Measurements from ENCODE around the gene IRF2. TPM values are rescaled to one million over a fixed set of nuclear protein-coding genes. Genes with fewer than 3 reads are reported as not detected.

The IRF2 gene
- polyA plus RNA-seq, 1 donor (not counting 4 experiments of a cell fraction or from before 2014, with no cell fraction given): 23.8 TPM

DNA sequence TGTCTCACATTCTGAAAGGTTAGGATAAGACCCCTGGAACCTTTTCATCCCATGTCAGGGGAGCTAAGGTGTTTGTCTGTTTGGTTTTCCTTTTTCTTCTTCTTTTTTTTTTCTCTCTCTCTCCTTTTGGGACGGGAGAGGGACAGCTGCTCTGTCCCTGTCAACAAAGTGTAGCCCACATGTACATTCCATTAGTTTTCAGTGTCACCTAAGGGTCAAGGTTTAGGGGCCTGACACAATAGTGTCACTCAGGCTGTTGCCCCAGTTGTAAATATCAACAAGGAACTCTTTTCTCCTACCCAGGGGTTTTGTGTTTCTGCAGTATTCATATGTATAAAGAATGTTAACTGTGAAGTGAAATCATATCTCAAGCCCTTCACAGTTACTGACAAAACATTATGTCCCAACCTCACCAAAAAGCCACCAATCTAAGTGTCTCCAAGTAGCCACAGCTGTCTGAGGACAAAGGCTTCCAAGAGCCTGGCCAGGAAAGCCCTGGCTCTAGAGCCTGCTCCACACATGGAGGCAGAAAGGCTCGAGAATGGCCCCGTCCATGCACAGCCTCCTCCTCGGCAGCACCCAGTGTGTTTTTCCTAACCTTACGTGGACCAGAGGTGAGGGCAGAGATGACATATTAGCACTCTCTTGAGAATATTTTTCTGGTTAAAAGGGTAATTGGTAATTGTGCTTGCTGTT, 9.4 kb downstream of the IRF2 start:
- peaks cover 4% of the 10 kb centered on the region for H3K9me1 ChIP-seq (ENCODE audit: control insufficient read depth, extremely low read depth, insufficient read depth, low read length)
- no peak overlapping the region for H3K9ac ChIP-seq (ENCODE audit: control insufficient read depth, extremely low read depth, insufficient read depth, low read length)
- no peaks in the 10 kb centered on the region for H3K27me3 ChIP-seq (ENCODE audit: control insufficient read depth, extremely low read depth, insufficient read depth, low read length)
- peaks cover 40% of the 10 kb centered on the region for H3K79me2 ChIP-seq (ENCODE audit: control insufficient read depth, insufficient read depth, low read length)
- H3K4me2 ChIP-seq (ENCODE audit: control insufficient read depth, extremely low read depth, insufficient read depth, low read depth, low read length): no peak overlapping the region
- H4K20me1 ChIP-seq (ENCODE audit: control insufficient read depth, extremely low read depth, insufficient read depth, low read length): no peaks in the 10 kb centered on the region
- H3K36me3 ChIP-seq (ENCODE audit: control insufficient read depth in 2 of 2, extremely low read depth in 1 of 2, insufficient read depth in 2 of 2, low read length in 2 of 2): no peaks in the 10 kb centered on the region
- dilution Hi-C loops (cut with MboI; ENCODE audit: extremely low pct_ligation_motif_present, low sequenced_read_pairs): no loop called here
- no peaks in the 10 kb centered on the region for H3K9me3 ChIP-seq (ENCODE audit: control insufficient read depth, low read depth, low read length)
- H3K27ac ChIP-seq (ENCODE audit: control insufficient read depth, insufficient read depth, low read length): no peak overlapping the region
- H2AFZ ChIP-seq (ENCODE audit: control insufficient read depth, low read length): no peak overlapping the region
- no peak for DNase-seq (ENCODE audit: low read depth, low spot score)
- no peak overlapping the region for H3K4me3 ChIP-seq (ENCODE audit: control insufficient read depth in 2 of 3, extremely low read depth in 1 of 3, insufficient read depth in 2 of 3, low read depth in 1 of 3, low read length in 3 of 3)
- TF ChIP-seq, protein P1, sequence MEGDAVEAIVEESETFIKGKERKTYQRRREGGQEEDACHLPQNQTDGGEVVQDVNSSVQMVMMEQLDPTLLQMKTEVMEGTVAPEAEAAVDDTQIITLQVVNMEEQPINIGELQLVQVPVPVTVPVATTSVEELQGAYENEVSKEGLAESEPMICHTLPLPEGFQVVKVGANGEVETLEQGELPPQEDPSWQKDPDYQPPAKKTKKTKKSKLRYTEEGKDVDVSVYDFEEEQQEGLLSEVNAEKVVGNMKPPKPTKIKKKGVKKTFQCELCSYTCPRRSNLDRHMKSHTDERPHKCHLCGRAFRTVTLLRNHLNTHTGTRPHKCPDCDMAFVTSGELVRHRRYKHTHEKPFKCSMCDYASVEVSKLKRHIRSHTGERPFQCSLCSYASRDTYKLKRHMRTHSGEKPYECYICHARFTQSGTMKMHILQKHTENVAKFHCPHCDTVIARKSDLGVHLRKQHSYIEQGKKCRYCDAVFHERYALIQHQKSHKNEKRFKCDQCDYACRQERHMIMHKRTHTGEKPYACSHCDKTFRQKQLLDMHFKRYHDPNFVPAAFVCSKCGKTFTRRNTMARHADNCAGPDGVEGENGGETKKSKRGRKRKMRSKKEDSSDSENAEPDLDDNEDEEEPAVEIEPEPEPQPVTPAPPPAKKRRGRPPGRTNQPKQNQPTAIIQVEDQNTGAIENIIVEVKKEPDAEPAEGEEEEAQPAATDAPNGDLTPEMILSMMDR (optimal IDR thresholded peaks at IDR 0.05 in 1 of 3, IDR thresholded peaks at IDR 0.05 in 1 of 3, conservative IDR thresholded peaks at IDR 0.05 in 1 of 3; ENCODE audit: extremely low read depth in 1 of 3, insufficient read depth in 2 of 3, low read length in 3 of 3): no peak
- no peak for TF ChIP-seq EZH2 (IDR thresholded peaks at IDR 0.05; ENCODE audit: low read length)
- FAIRE-seq: no peak
- peaks cover 2% of the 10 kb centered on the region for H3K4me1 ChIP-seq (ENCODE audit: control insufficient read depth, extremely low read depth, insufficient read depth, low read length)

DNA sequence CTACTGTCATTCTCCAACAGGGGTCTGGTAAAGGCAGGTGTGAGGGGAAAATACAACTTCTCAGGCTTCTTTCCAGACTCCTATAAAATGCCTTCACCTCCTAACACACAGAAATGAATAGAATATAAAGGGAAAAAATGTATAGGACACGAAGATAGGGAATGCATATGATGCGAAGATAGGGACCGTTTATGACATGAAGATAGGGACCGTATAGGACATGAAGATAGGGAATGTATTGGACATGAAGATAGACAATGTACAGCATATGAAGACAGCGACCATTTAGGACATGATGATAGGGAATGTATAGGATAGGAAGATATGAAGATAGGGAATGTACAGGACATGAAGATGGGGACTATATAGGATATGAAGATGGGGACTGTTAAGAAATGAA, 10.5 kb downstream of the IRF2 start:
- H3K4me3 ChIP-seq (ENCODE audit: control insufficient read depth in 2 of 3, extremely low read depth in 1 of 3, insufficient read depth in 2 of 3, low read depth in 1 of 3, low read length in 3 of 3): no peak overlapping the region
- TF ChIP-seq, protein P1 (optimal IDR thresholded peaks at IDR 0.05 in 1 of 3, IDR thresholded peaks at IDR 0.05 in 1 of 3, conservative IDR thresholded peaks at IDR 0.05 in 1 of 3; ENCODE audit: extremely low read depth in 1 of 3, insufficient read depth in 2 of 3, low read length in 3 of 3): no peak
- no peak for TF ChIP-seq EZH2 (IDR thresholded peaks at IDR 0.05; ENCODE audit: low read length)
- H3K4me2 ChIP-seq (ENCODE audit: control insufficient read depth, extremely low read depth, insufficient read depth, low read depth, low read length): no peak overlapping the region
- H3K27ac ChIP-seq (ENCODE audit: control insufficient read depth, insufficient read depth, low read length): no peak overlapping the region
- no peak for DNase-seq (ENCODE audit: low read depth, low spot score)
- no peaks in the 10 kb centered on the region for H3K36me3 ChIP-seq (ENCODE audit: control insufficient read depth in 2 of 2, extremely low read depth in 1 of 2, insufficient read depth in 2 of 2, low read length in 2 of 2)
- no peak overlapping the region for H3K9ac ChIP-seq (ENCODE audit: control insufficient read depth, extremely low read depth, insufficient read depth, low read length)
- peaks cover 10% of the 10 kb centered on the region for H3K4me1 ChIP-seq (ENCODE audit: control insufficient read depth, extremely low read depth, insufficient read depth, low read length)
- no peaks in the 10 kb centered on the region for H3K9me3 ChIP-seq (ENCODE audit: control insufficient read depth, low read depth, low read length)
- H3K79me2 ChIP-seq (ENCODE audit: control insufficient read depth, insufficient read depth, low read length): peaks cover 39% of the 10 kb centered on the region
- H4K20me1 ChIP-seq (ENCODE audit: control insufficient read depth, extremely low read depth, insufficient read depth, low read length): no peaks in the 10 kb centered on the region
- H3K9me1 ChIP-seq (ENCODE audit: control insufficient read depth, extremely low read depth, insufficient read depth, low read length): peaks cover 4% of the 10 kb centered on the region
- dilution Hi-C loops (cut with MboI; ENCODE audit: extremely low pct_ligation_motif_present, low sequenced_read_pairs): no loop called here
- H2AFZ ChIP-seq (ENCODE audit: control insufficient read depth, low read length): no peak overlapping the region
- FAIRE-seq: no peak
- no peaks in the 10 kb centered on the region for H3K27me3 ChIP-seq (ENCODE audit: control insufficient read depth, extremely low read depth, insufficient read depth, low read length)
